HG02623 (cell line): ENCODE measurements around the gene TBC1D2B.

Experiments
- ATAC-seq: cut with Tn5 transposase; IDR thresholded peaks from one replicate; pipeline ENCODE4 v1.9.1; 2021; ENCODE audit warnings: moderate library complexity; ENCODE audit not compliant: unreplicated experiment

TBC1D2B gene

GRCh38 chr15:78098131-78098755, 20.7 kb upstream of the TBC1D2B start:
- no peak for ATAC-seq

GRCh38 chr15:78097667-78098066, 20.2 kb upstream of the TBC1D2B start:
- no peak for ATAC-seq

GRCh38 chr15:78093242-78094020, 15.9 kb upstream of the TBC1D2B start:
- ATAC-seq, result no peak

GRCh38 chr15:78092261-78093041, 14.9 kb upstream of the TBC1D2B start, which contains the start of gene SH2D7:
TSS of gene SH2D7 (plus strand) at chr15:78092561. CDS start at chr15:78092585, 24 bp downstream.
- no peak for ATAC-seq

GRCh38 chr15:78090422-78091063, 13.0 kb upstream of the TBC1D2B start:
- no peak for ATAC-seq

- ATAC-seq, result no peak
These were observed 11.2 kb upstream of the TBC1D2B start for GRCh38 chr15:78088773-78089080.

GRCh38 chr15:78087951-78088772, 10.7 kb upstream of the TBC1D2B start:
- ATAC-seq, result no peak

GRCh38 chr15:78085928-78086327, 8.4 kb upstream of the TBC1D2B start:
- ATAC-seq, result no peak

- ATAC-seq, result no peak
These were observed 6.9 kb upstream of the TBC1D2B start for GRCh38 chr15:78084449-78084750.

GRCh38 chr15:78083687-78084448, 6.4 kb upstream of the TBC1D2B start:
- ATAC-seq, result no peak

- no peak for ATAC-seq
These were observed 5.7 kb upstream of the TBC1D2B start for GRCh38 chr15:78083186-78083585.

- no peak for ATAC-seq
These were observed 5.2 kb upstream of the TBC1D2B start for GRCh38 chr15:78082743-78083110.

- ATAC-seq, result no peak
These were observed 4.7 kb upstream of the TBC1D2B start for GRCh38 chr15:78082106-78082742.

- no peak for ATAC-seq
These were observed 2.6 kb upstream of the TBC1D2B start for GRCh38 chr15:78080088-78080460.

- no peak for ATAC-seq
These were observed 2.0 kb upstream of the TBC1D2B start for GRCh38 chr15:78079298-78080087.

GRCh38 chr15:78077871-78078210, 330 bp upstream of the TBC1D2B start:
- ATAC-seq, result no peak

GRCh38 chr15:78076231-78077052, 1.1 kb downstream of the TBC1D2B start:
- no peak for ATAC-seq
